HEK293T (cell line): Measurements from ENCODE around the gene TRIP4.

Experiments
- CTCF ChIA-PET: fragments of 350-600 bp; formaldehyde crosslinking; extraction: SDS; loops from one replicate; lab custom pipeline; 2021; ENCODE audit warnings: antibody characterized with exemption, inconsistent platforms; lab: Yijun Ruan, JAX
- POLR2A ChIA-PET: fragments of 350-600 bp; formaldehyde crosslinking; extraction: SDS; loops from one replicate; lab custom pipeline; 2020; ENCODE audit warnings: antibody characterized with exemption, inconsistent platforms; lab: Yijun Ruan, JAX
- DNase-seq: peaks from one replicate; pipeline ENCODE4 v3.0.0; 2012; ENCODE audit warnings: mixed read lengths; ENCODE audit errors: extremely low spot score
- ARNT ChIP-seq: fragments of 450-650 bp; IDR thresholded peaks from 2 replicates; pipeline ENCODE4 v1.6.1; 2017; ENCODE audit warnings: mild to moderate bottlenecking
- BHLHE40 ChIP-seq: fragments of 450-650 bp; IDR thresholded peaks from 2 replicates; pipeline ENCODE4 v1.6.1; 2016; ENCODE audit warnings: mild to moderate bottlenecking, moderate library complexity, borderline replicate concordance
- CTBP1 ChIP-seq: fragments of 450-650 bp; IDR thresholded peaks from 2 replicates; pipeline ENCODE4 v1.6.1; 2016; ENCODE audit warnings: borderline replicate concordance
- ELF4 ChIP-seq: fragments of 450-650 bp; IDR thresholded peaks from 2 replicates; pipeline ENCODE4 v1.6.1; 2017; ENCODE audit warnings: antibody characterized with exemption
- FOXA1 ChIP-seq: fragments of 450-650 bp; IDR thresholded peaks from 2 replicates; pipeline ENCODE4 v1.6.1; 2016; ENCODE audit warnings: mild to moderate bottlenecking
- FOXK2 ChIP-seq: fragments of 450-650 bp; IDR thresholded peaks from 2 replicates; pipeline ENCODE4 v1.6.1; 2016; ENCODE audit warnings: mild to moderate bottlenecking
- FOXM1 ChIP-seq: fragments of 450-650 bp; IDR thresholded peaks from 2 replicates; pipeline ENCODE4 v1.6.1; 2017; ENCODE audit warnings: mild to moderate bottlenecking, borderline replicate concordance
- HDGF ChIP-seq: fragments of 450-650 bp; IDR thresholded peaks from 2 replicates; pipeline ENCODE4 v1.6.1; 2017; ENCODE audit warnings: antibody characterized with exemption, borderline replicate concordance
- L3MBTL2 ChIP-seq: fragments of 450-650 bp; conservative IDR thresholded peaks from 2 replicates; pipeline ENCODE4 v1.6.1; 2016; ENCODE audit warnings: mild to moderate bottlenecking
- LEF1 ChIP-seq: fragments of 450-650 bp; IDR thresholded peaks from 2 replicates; pipeline ENCODE4 v1.6.1; 2017; ENCODE audit warnings: mild to moderate bottlenecking, borderline replicate concordance
- NFRKB ChIP-seq: fragments of 450-650 bp; IDR thresholded peaks from 2 replicates; pipeline ENCODE4 v1.6.1; 2016; ENCODE audit warnings: mild to moderate bottlenecking, moderate library complexity
- SP1 ChIP-seq: fragments of 450-650 bp; IDR thresholded peaks from 2 replicates; pipeline ENCODE4 v1.6.1; 2017
- SUZ12 ChIP-seq: fragments of 450-650 bp; IDR thresholded peaks from 2 replicates; pipeline ENCODE4 v1.6.1; 2016; ENCODE audit warnings: mild to moderate bottlenecking
- TARDBP ChIP-seq: fragments of 450-650 bp; IDR thresholded peaks from 2 replicates; pipeline ENCODE4 v1.6.1; 2016
- ZNF384 ChIP-seq: fragments of 450-650 bp; IDR thresholded peaks from 2 replicates; pipeline ENCODE4 v1.6.1; 2016
- TF ChIP-seq, protein P1 (sequence below): fragments of 450-650 bp; IDR thresholded peaks from 2 replicates; pipeline ENCODE4 v1.6.1; 2016

The TRIP4 gene

DNA sequence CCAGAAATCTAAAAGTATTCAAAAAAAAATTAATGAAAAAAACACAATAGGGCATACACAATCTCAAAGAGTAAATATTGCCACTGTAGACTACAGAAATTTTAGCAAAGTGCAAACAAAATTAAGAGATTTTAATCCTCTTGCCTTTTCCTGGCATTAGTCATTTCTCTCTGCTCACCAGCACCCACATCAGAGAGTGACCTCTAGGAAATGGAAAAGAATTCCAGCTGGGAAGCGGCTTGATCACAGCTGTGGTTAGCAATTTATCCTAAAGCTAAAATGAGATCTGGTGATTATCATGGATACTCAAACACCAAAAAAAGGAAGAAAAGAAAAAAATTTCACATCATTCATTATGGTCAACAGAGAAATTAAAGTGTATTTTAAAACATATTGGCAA lies 39.2 kb upstream of the TRIP4 start:
- CTCF ChIA-PET, result interaction anchor here (0.7 kb wide), 1 partner anchor 342 kb away, joined by 3 read pairs; no protein-coding TSS in a partner anchor
- no peak for DNase-seq
- POLR2A ChIA-PET, result no interaction called here
- TF ChIP-seq SP1 (no peak), FOXA1 (no peak), SUZ12 (no peak), ARNT (no peak), FOXM1 (no peak), ELF4 (no peak), CTBP1 (no peak), FOXK2 (no peak), LEF1 (no peak), NFRKB (no peak), HDGF (no peak), ZNF384 (no peak), BHLHE40 (no peak), TARDBP (no peak)
- TF ChIP-seq, protein P1, sequence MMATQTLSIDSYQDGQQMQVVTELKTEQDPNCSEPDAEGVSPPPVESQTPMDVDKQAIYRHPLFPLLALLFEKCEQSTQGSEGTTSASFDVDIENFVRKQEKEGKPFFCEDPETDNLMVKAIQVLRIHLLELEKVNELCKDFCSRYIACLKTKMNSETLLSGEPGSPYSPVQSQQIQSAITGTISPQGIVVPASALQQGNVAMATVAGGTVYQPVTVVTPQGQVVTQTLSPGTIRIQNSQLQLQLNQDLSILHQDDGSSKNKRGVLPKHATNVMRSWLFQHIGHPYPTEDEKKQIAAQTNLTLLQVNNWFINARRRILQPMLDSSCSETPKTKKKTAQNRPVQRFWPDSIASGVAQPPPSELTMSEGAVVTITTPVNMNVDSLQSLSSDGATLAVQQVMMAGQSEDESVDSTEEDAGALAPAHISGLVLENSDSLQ, result no peak

DNA sequence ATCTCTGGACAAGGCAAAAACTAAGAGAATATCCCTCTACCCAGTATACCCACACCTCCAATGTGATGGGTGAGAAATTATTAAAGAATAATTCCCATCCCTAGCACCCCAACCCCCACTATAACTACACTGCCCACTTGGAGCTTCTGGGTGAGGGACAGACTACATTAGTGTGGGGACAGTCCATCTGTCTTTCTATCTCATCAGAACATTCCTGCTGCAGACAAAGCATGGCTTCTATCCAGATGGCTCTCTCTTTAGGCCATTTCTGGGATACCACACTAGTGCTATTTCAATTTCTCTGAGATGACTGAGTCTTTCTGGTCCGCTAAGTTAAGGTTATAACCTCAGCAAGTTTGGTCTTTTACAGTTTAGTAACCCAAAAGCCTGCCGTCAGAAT lies 38.3 kb upstream of the TRIP4 start:
- POLR2A ChIA-PET, result no interaction called here
- no peak for DNase-seq
- CTCF ChIA-PET, result no interaction called here
- TF ChIP-seq NFRKB (no peak), L3MBTL2 (no peak), BHLHE40 (no peak), TARDBP (no peak), FOXA1 (no peak), SP1 (no peak), ZNF384 (no peak), LEF1 (no peak), ARNT (no peak), ELF4 (no peak), FOXK2 (no peak)
- TF ChIP-seq, protein P1, result no peak

DNA sequence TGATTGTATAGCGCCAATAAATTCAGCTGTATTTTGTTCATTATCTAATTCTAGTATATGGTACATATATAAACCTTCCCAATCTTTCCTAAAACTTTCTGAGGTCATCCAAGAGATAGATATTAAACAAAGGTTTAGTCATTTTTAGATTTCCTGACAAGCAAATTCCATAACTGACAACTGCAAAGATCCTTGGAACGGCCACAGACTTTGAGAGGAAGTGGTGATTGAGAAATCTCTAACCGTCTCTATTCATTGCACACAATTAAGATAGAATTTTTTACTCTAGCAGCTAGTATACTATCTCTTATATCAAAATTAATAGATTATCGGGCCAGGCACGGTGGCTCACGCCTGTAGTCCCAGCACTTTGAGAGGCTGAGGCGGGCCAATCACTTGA lies 36.4 kb upstream of the TRIP4 start:
- ChIA-PET POLR2A (no interaction called here), CTCF (no interaction called here)
- no peak for DNase-seq
- TF ChIP-seq BHLHE40 (no peak), L3MBTL2 (no peak), ZNF384 (no peak)
- TF ChIP-seq, protein P1, result no peak

DNA sequence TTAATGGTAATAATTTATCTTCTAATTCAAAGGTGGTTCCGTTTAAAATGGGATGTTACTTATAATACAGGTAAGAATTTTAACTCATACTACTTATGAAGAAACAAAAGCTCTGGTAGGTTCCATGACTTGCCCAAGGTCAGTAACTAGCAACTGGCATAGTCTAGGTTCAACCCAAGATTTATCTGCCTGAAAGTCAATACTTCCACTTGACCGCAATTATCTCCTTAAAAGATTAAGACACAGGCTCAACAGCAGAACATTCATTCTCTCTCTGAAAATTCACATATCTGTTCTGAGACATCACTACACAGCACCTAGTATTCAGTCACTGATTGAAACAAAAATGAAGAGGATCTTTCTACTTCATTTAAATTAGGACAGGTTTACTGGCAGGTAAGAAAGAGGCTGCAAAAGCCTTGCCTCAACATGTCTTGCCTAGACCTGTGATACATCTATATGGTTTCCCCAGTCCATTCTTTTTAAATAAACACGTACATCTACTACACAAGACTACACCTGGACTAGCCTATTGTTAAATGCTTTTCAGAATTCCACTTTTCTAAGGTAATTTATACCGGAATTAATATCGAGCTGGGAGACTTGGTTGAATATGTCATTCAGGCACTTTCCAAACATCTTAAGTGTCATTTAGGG lies 32.8 kb upstream of the TRIP4 start:
- CTCF ChIA-PET, result no interaction called here
- no peak for TF ChIP-seq ARNT
- TF ChIP-seq HDGF, result no peak
- TF ChIP-seq FOXM1, result no peak
- TF ChIP-seq FOXK2, result no peak
- no peak for TF ChIP-seq SP1
- POLR2A ChIA-PET, result interaction anchor here (1.2 kb wide), 1 partner anchor 261 kb away, joined by 3 read pairs; the partner anchor contains the start of gene CIAO2A
- no peak for DNase-seq

DNA sequence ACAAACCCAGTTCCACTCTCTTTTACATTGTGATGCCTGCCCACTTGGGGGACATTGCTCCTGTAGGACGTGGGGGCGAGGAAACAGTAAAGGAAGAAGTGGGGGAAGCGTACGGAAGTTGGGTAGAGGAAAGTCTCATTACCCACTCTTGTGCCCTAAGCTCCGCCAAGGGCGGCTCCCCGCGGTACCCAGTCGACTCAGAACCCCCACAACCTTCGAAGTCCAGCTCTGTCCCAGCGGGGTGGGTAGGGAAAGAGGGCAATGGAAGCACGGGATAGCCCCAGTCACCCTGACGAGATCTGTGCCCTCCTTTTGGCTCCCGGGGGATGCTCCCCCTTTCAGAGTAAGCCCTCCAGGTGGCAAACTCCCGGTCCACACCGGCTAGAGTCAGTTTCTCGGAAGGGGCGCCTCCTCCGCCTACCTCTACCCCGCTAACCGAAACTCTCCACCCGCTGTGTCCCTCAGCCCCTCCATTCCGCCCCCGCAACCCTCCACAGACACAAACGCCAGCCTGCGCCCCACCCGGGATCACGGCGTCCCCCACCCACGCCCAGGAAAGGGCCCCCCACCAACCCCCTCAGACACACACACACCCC lies 32.2 kb upstream of the TRIP4 start:
- peak; percentile 4 for DNase-seq
- ChIA-PET POLR2A (interaction anchor here (1.2 kb wide), 1 partner anchor 262 kb away, joined by 3 read pairs; the partner anchor contains the start of gene CIAO2A), CTCF (interaction anchor here (0.8 to 1.4 kb wide), 2 partner anchors 133 to 145 kb away, joined by 3 to 4 read pairs; no protein-coding TSS in a partner anchor)
- TF ChIP-seq BHLHE40 (no peak), SP1 (no peak), NFRKB (no peak), HDGF (no peak), ARNT (no peak), LEF1 (no peak)

DNA sequence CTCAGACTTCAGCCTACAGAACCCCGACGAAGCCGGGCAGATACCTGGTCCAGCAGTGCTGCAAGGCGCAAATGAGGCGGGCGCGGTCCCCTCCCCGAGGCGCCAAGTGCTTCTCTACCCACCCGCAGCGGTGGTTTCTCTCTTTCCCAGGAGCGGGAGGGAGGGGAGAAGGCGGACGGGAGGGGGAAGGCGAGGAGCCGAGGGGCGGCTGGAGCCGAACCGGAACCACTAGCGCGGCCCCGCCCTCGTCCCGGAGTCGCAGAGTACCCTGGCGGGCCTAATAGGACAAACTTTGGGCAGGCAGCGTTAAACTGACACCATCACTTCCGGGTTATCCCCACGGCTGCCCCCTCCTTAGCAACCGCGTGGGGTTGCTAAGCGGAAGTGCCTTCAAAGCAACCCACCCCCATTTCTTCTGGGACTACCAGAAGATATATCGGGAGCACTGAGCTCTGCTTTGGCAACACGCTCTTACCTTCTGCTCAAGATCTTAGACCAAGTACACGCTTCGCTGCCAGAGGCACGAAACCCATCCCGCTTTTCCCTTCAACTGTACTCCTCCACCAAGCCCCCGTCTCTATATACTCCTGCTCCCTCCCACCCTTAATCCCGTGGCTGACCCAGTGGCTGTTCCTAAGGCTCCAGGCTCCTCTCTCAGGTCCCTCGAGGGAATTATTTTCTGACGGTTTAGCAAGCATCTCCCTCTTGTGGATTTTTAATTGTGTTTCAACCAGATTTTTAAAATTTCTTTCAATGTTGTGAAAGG lies 31.5 kb upstream of the TRIP4 start, which contains the start of gene CSNK1G1:
TSS of gene CSNK1G1 (minus strand) at position 230 of the 766 bp plus-strand sequence. CDS start 55,674 bp downstream, outside the sequence.
- DNase-seq, result peak; percentile 86
- ChIA-PET POLR2A (interaction anchor here (1.2 kb wide), 1 partner anchor 263 kb away, joined by 3 read pairs; the partner anchor contains the start of gene CIAO2A), CTCF (interaction anchor here (0.8 to 1.4 kb wide), 2 partner anchors 134 to 146 kb away, joined by 3 to 4 read pairs; no protein-coding TSS in a partner anchor)
- no peak for TF ChIP-seq ARNT
- no peak for TF ChIP-seq SUZ12
- no peak for TF ChIP-seq NFRKB
- TF ChIP-seq ELF4, result peak; percentile 94
- TF ChIP-seq LEF1, result no peak
